Measurements from ENCODE around the gene CACNA2D1. TPM values are rescaled to one million over a fixed set of nuclear protein-coding genes. Genes with fewer than 3 reads are reported as not detected.

The CACNA2D1 gene
- total and polyA plus RNA-seq, 9 of the 15 experiments (the other 6 are each of a cell fraction or from before 2014, with no cell fraction given): 0.49 TPM; not detected in 8

- TF ChIP-seq ATF1 (CRISPR knock-in tag; IDR thresholded peaks at IDR 0.05): no peak
- TF ChIP-seq ATF1 (tag; IDR thresholded peaks at IDR 0.05): no peak
- no peak for TF ChIP-seq DNMT1 (IDR thresholded peaks at IDR 0.05)
- TF ChIP-seq POLR3A (IDR thresholded peaks at IDR 0.05; ENCODE audit: borderline replicate concordance, extremely low read depth, insufficient read depth, insufficient read length): no peak
- no peak for TF ChIP-seq MLLT1 (IDR thresholded peaks at IDR 0.05)
- TF ChIP-seq SP2 (IDR thresholded peaks at IDR 0.05; ENCODE audit: extremely low read depth, low read depth, low read length, poor library complexity, severe bottlenecking): no peak
- no peak for TF ChIP-seq TAF9B (IDR thresholded peaks at IDR 0.05; ENCODE audit: partially characterized antibody)
- TF ChIP-seq CREB5 (CRISPR knock-in tag; IDR thresholded peaks at IDR 0.05): no peak
- no peak for TF ChIP-seq CBFA2T2 (conservative IDR thresholded peaks at IDR 0.05)
- TF ChIP-seq GTF2A2 (tag; IDR thresholded peaks at IDR 0.05): no peak
- no peak for TF ChIP-seq ZBTB12 (CRISPR knock-in tag; IDR thresholded peaks at IDR 0.05)
- TF ChIP-seq SPI1 (IDR thresholded peaks at IDR 0.05; ENCODE audit: borderline replicate concordance, low read depth, low read length): no peak
- no peak for TF ChIP-seq CHD2 (IDR thresholded peaks at IDR 0.05; ENCODE audit: low read depth, low read length)
- TF ChIP-seq ZNF23 (CRISPR knock-in tag; IDR thresholded peaks at IDR 0.05): no peak
Measured at GRCh38 chr7:82124445-82124844, 319.1 kb downstream of the CACNA2D1 start (continued).

Data from K562 (cell line).